KMS-11 (cell line): ENCODE results near the gene UBTF.

Experiments
- H2AFZ ChIP-seq: fragments of 200-600 bp; sonication (generic); 2 replicates; pipeline ENCODE4 v1.6.1; 2016; ENCODE audit warnings: antibody characterized with exemption, mixed run types, low read depth
- H3K27ac ChIP-seq: fragments of 200-600 bp; sonication (generic); 2 replicates; pipeline ENCODE4 v1.6.1; 2016; ENCODE audit warnings: mild to moderate bottlenecking, mixed run types
- H3K27me3 ChIP-seq: fragments of 200-600 bp; sonication (generic); 2 replicates; pipeline ENCODE4 v1.6.1; 2017; ENCODE audit warnings: mild to moderate bottlenecking, low read depth, mixed run types, moderate library complexity; ENCODE audit not compliant: insufficient read depth
- H3K36me3 ChIP-seq: fragments of 200-600 bp; sonication (generic); 2 replicates; pipeline ENCODE4 v1.6.1; 2017; ENCODE audit warnings: mild to moderate bottlenecking, mixed run types; ENCODE audit not compliant: insufficient read depth
- H3K4me1 ChIP-seq: fragments of 200-600 bp; sonication (generic); 2 replicates; pipeline ENCODE4 v1.6.1; 2016; ENCODE audit warnings: mild to moderate bottlenecking, low read depth, mixed run types; ENCODE audit not compliant: poor library complexity, severe bottlenecking
- H3K4me2 ChIP-seq: fragments of 200-600 bp; sonication (generic); 2 replicates; pipeline ENCODE4 v1.7.0; 2016; ENCODE audit warnings: mild to moderate bottlenecking, mixed run types
- H3K4me3 ChIP-seq: fragments of 200-600 bp; sonication (generic); IDR thresholded peaks from 2 replicates; pipeline ENCODE4 v1.6.1; 2017; ENCODE audit warnings: low read depth, low read length, mixed read lengths; ENCODE audit not compliant: insufficient read depth
- H3K79me2 ChIP-seq: fragments of 200-600 bp; sonication (generic); 2 replicates; pipeline ENCODE4 v1.6.1; 2016; ENCODE audit warnings: low read depth, mixed run types; ENCODE audit not compliant: insufficient read depth
- H3K9ac ChIP-seq: fragments of 200-600 bp; sonication (generic); 2 replicates; pipeline ENCODE4 v1.6.1; 2016; ENCODE audit warnings: mild to moderate bottlenecking, mixed run types
- H4K20me1 ChIP-seq: fragments of 200-600 bp; sonication (generic); 2 replicates; pipeline ENCODE4 v1.6.1; 2016; ENCODE audit warnings: mild to moderate bottlenecking, mixed run types; ENCODE audit not compliant: insufficient read depth
- CTCF ChIP-seq: fragments of 200-600 bp; sonication (generic); conservative IDR thresholded peaks from 2 replicates; pipeline ENCODE4 v1.6.1; 2017; ENCODE audit warnings: low read depth, mild to moderate bottlenecking, antibody characterized with exemption, low read length, moderate library complexity, mixed read lengths

UBTF gene

GRCh38 chr17:44230140-44230539 is 10.7 kb upstream of the UBTF start:
- no peak for TF ChIP-seq CTCF
- Histone ChIP-seq H3K36me3 (no peaks in the 10 kb centered on the region), H3K4me2 (no peak overlapping the region), H3K27ac (no peak overlapping the region), H3K27me3 (no peaks in the 10 kb centered on the region), H3K4me3 (no peak overlapping the region), H3K4me1 (peaks cover 13% of the 10 kb centered on the region), H3K9ac (no peak overlapping the region), H4K20me1 (no peaks in the 10 kb centered on the region), H3K79me2 (no peaks in the 10 kb centered on the region), H2AFZ (no peak overlapping the region)

- no peak overlapping the region for H3K27ac ChIP-seq
- no peak overlapping the region for H3K4me2 ChIP-seq
- no peak for TF ChIP-seq CTCF
- no peak overlapping the region for H2AFZ ChIP-seq
- H3K27me3 ChIP-seq = no peaks in the 10 kb centered on the region
- no peaks in the 10 kb centered on the region for H3K79me2 ChIP-seq
- H3K4me1 ChIP-seq = peaks cover 4% of the 10 kb centered on the region
- no peak overlapping the region for H3K4me3 ChIP-seq
- H3K9ac ChIP-seq = no peak overlapping the region
- no peaks in the 10 kb centered on the region for H4K20me1 ChIP-seq
- no peaks in the 10 kb centered on the region for H3K36me3 ChIP-seq
Observed at GRCh38 chr17:44229090-44229489, 9.6 kb upstream of the UBTF start.

GRCh38 chr17:44223541-44224071 is 4.1 kb upstream of the UBTF start:
- H3K4me3 ChIP-seq = no peak overlapping the region
- H3K4me1 ChIP-seq = peaks cover 20% of the 10 kb centered on the region
- H3K4me2 ChIP-seq = peak overlapping the region; percentile 6; the same call in 1 of the 2 replicates
- H3K9ac ChIP-seq = no peak overlapping the region
- H3K36me3 ChIP-seq = no peaks in the 10 kb centered on the region
- no peak overlapping the region for H2AFZ ChIP-seq
- no peaks in the 10 kb centered on the region for H4K20me1 ChIP-seq
- no peak overlapping the region for H3K27ac ChIP-seq
- no peaks in the 10 kb centered on the region for H3K27me3 ChIP-seq
- H3K79me2 ChIP-seq = peaks cover 23% of the 10 kb centered on the region; the same call in 1 of the 2 replicates
- TF ChIP-seq CTCF = no peak

- no peaks in the 10 kb centered on the region for H3K36me3 ChIP-seq
- H2AFZ ChIP-seq = peak overlapping the region; percentile 48
- peak overlapping the region; percentile 93; the same call in 1 of the 2 replicates for H3K9ac ChIP-seq
- H3K4me1 ChIP-seq = peaks cover 22% of the 10 kb centered on the region
- H4K20me1 ChIP-seq = no peaks in the 10 kb centered on the region
- peaks cover 33% of the 10 kb centered on the region for H3K79me2 ChIP-seq
- H3K27ac ChIP-seq = peak overlapping the region; percentile 96; the same call in 1 of the 2 replicates
- no peaks in the 10 kb centered on the region for H3K27me3 ChIP-seq
- no peak for TF ChIP-seq CTCF
- no peak overlapping the region for H3K4me3 ChIP-seq
- peak overlapping the region; percentile 97 for H3K4me2 ChIP-seq
Observed at GRCh38 chr17:44222112-44222869, 2.8 kb upstream of the UBTF start.
